OCI-LY3 (cell line): ENCODE data around the gene BICD1.

Experiments used
- CTCF ChIP-seq: fragments of 200-600, 300-600 bp; sonication (generic); IDR thresholded peaks from 2 replicates; pipeline ENCODE4 v1.5.1; 2014; ENCODE audit warnings: antibody characterized with exemption, low read length, low read depth
- EZH2phosphoT487 ChIP-seq: fragments of 200-600 bp; shearing (Covaris generic); IDR thresholded peaks from 2 replicates; pipeline ENCODE4 v1.6.1; 2018; ENCODE audit warnings: antibody characterized with exemption, mixed run types, low read depth

GRCh38 chr12:32248441-32249140 is 141.9 kb downstream of the BICD1 start:
- TF ChIP-seq CTCF (no peak), EZH2phosphoT487 (no peak)
